SK-N-SH treated with all-trans-retinoic acid at 6 μM for 48 hours (cell line): ENCODE measurements around the gene CLCN7.

Experiments used
- ATAC-seq: fragments of 200-7000 bp; cut with Tn5 transposase; 3 replicates; pipeline ENCODE4 v1.9.1; 2020; ENCODE audit warnings: mild to moderate bottlenecking, moderate library complexity
- ARNTL ChIP-seq: fragments of 450-650 bp; formaldehyde crosslinking; IDR thresholded peaks from 2 replicates; pipeline ENCODE4 v1.5.0; 2020; ENCODE audit warnings: low read depth, mild to moderate bottlenecking, moderate library complexity, borderline replicate concordance
- BACH2 ChIP-seq: fragments of 250-450 bp; sonication (Bioruptor Pico); IDR thresholded peaks from 2 replicates; pipeline ENCODE4 v1.9.0; 2021; ENCODE audit warnings: mild to moderate bottlenecking, borderline replicate concordance
- CSDC2 ChIP-seq: fragments of 250-450 bp; sonication (Bioruptor Pico); IDR thresholded peaks from 2 replicates; pipeline ENCODE4 v1.5.0; 2020; ENCODE audit warnings: mild to moderate bottlenecking, moderate library complexity
- ESRRG ChIP-seq: fragments of 250-450 bp; sonication (Bioruptor Pico); IDR thresholded peaks from 2 replicates; pipeline ENCODE4 v1.6.1; 2021; ENCODE audit warnings: mild to moderate bottlenecking
- GLIS3 ChIP-seq: fragments of 250-450 bp; sonication (Bioruptor Pico); IDR thresholded peaks from 2 replicates; pipeline ENCODE4 v1.5.0; 2020; ENCODE audit warnings: mild to moderate bottlenecking, moderate library complexity
- ISL1 ChIP-seq: fragments of 250-450 bp; sonication (Bioruptor Pico); IDR thresholded peaks from 2 replicates; pipeline ENCODE4 v2.1.2; 2022; ENCODE audit warnings: mild to moderate bottlenecking, moderate library complexity
- OSR1 ChIP-seq: fragments of 250-450 bp; sonication (Bioruptor Pico); IDR thresholded peaks from 2 replicates; pipeline ENCODE4 v1.8.0; 2022; ENCODE audit warnings: moderate library complexity, mild to moderate bottlenecking, inconsistent platforms
- PPARA ChIP-seq: fragments of 250-450 bp; sonication (Bioruptor Pico); IDR thresholded peaks from 2 replicates; pipeline ENCODE4 v1.5.0; 2020; ENCODE audit warnings: mild to moderate bottlenecking, borderline replicate concordance
- RARB ChIP-seq: fragments of 250-450 bp; sonication (Bioruptor Pico); IDR thresholded peaks from 2 replicates; pipeline ENCODE4 v1.8.0; 2021; ENCODE audit warnings: mild to moderate bottlenecking, moderate library complexity
- SNAI2 ChIP-seq: fragments of 250-450 bp; sonication (Bioruptor Pico); IDR thresholded peaks from 2 replicates; pipeline ENCODE4 v1.5.0; 2020; ENCODE audit warnings: mild to moderate bottlenecking, moderate library complexity
- TCF4 ChIP-seq: fragments of 250-450 bp; sonication (Bioruptor Pico); IDR thresholded peaks from 2 replicates; pipeline ENCODE4 v1.8.0; 2021; ENCODE audit warnings: mild to moderate bottlenecking, moderate library complexity, borderline replicate concordance
- ZC3H10 ChIP-seq: fragments of 250-450 bp; sonication (Bioruptor Pico); IDR thresholded peaks from 2 replicates; pipeline ENCODE4 v1.5.1; 2021; ENCODE audit warnings: mild to moderate bottlenecking, moderate library complexity
- ZFP3 ChIP-seq: fragments of 250-450 bp; sonication (Bioruptor Pico); IDR thresholded peaks from 2 replicates; pipeline ENCODE4 v1.5.0; 2020; ENCODE audit warnings: mild to moderate bottlenecking, moderate library complexity
- ZFP30 ChIP-seq: fragments of 450-650 bp; formaldehyde crosslinking; IDR thresholded peaks from 2 replicates; pipeline ENCODE4 v1.5.0; 2022; ENCODE audit warnings: mild to moderate bottlenecking, moderate library complexity
- ZNF565 ChIP-seq: fragments of 450-650 bp; formaldehyde crosslinking; conservative IDR thresholded peaks from 2 replicates; pipeline ENCODE4 v1.5.0; 2020; ENCODE audit warnings: low read depth, mild to moderate bottlenecking, moderate library complexity
- ZNF70 ChIP-seq: fragments of 450-650 bp; formaldehyde crosslinking; IDR thresholded peaks from 2 replicates; pipeline ENCODE4 v1.5.0; 2020; ENCODE audit warnings: mild to moderate bottlenecking, moderate library complexity
- ZNF8 ChIP-seq: fragments of 450-650 bp; formaldehyde crosslinking; IDR thresholded peaks from 2 replicates; pipeline ENCODE4 v1.5.0; 2020; ENCODE audit warnings: mild to moderate bottlenecking, moderate library complexity
- TF ChIP-seq, protein P1 (sequence below): fragments of 250-450 bp; sonication (Bioruptor Pico); IDR thresholded peaks from 2 replicates; pipeline ENCODE4 v1.5.0; 2020; ENCODE audit warnings: mild to moderate bottlenecking, moderate library complexity
- TF ChIP-seq, protein P2 (sequence below): fragments of 250-450 bp; sonication (Bioruptor Pico); IDR thresholded peaks from 2 replicates; pipeline ENCODE4 v1.5.1; 2021; ENCODE audit warnings: mild to moderate bottlenecking, moderate library complexity
- TF ChIP-seq, protein P3 (sequence below): fragments of 250-450 bp; sonication (Bioruptor Pico); IDR thresholded peaks from 2 replicates; pipeline ENCODE4 v1.8.0; 2020; ENCODE audit warnings: mild to moderate bottlenecking, moderate library complexity, borderline replicate concordance
- TF ChIP-seq, protein P4 (sequence below): fragments of 250-450 bp; sonication (Bioruptor Pico); IDR thresholded peaks from 2 replicates; pipeline ENCODE4 v1.5.1; 2020; ENCODE audit warnings: low read depth, mild to moderate bottlenecking, moderate library complexity
- TF ChIP-seq, protein P5 (sequence below): fragments of 250-450 bp; sonication (Bioruptor Pico); IDR thresholded peaks from 2 replicates; pipeline ENCODE4 v1.8.0; 2021; ENCODE audit warnings: low read depth, mild to moderate bottlenecking, moderate library complexity, borderline replicate concordance

Gene CLCN7

DNA sequence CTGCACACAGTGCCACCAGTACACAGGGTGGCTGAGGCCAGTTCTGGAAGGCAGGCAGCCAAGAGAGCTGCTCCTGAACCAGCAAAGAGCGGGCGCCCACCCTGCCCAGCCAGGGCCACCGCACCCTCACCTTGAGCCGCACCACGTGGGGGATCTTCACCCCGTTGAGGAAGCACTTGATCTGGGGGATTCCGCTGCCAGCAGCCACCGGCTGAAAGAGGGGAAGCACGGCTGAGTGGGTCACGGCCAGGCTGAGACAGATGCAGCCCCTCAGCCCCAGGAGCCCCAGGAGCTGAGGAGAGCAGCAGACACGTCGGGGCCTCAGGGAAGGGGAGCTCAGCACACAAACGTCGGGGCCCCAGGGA lies 15.9 kb downstream of the CLCN7 start:
- no peak for TF ChIP-seq ARNTL (CRISPR knock-in tag)
- TF ChIP-seq, protein P1, sequence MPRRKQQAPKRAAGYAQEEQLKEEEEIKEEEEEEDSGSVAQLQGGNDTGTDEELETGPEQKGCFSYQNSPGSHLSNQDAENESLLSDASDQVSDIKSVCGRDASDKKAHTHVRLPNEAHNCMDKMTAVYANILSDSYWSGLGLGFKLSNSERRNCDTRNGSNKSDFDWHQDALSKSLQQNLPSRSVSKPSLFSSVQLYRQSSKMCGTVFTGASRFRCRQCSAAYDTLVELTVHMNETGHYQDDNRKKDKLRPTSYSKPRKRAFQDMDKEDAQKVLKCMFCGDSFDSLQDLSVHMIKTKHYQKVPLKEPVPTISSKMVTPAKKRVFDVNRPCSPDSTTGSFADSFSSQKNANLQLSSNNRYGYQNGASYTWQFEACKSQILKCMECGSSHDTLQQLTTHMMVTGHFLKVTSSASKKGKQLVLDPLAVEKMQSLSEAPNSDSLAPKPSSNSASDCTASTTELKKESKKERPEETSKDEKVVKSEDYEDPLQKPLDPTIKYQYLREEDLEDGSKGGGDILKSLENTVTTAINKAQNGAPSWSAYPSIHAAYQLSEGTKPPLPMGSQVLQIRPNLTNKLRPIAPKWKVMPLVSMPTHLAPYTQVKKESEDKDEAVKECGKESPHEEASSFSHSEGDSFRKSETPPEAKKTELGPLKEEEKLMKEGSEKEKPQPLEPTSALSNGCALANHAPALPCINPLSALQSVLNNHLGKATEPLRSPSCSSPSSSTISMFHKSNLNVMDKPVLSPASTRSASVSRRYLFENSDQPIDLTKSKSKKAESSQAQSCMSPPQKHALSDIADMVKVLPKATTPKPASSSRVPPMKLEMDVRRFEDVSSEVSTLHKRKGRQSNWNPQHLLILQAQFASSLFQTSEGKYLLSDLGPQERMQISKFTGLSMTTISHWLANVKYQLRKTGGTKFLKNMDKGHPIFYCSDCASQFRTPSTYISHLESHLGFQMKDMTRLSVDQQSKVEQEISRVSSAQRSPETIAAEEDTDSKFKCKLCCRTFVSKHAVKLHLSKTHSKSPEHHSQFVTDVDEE (CRISPR knock-in tag), result no peak
- no peak for TF ChIP-seq ZNF565 (CRISPR knock-in tag)
- TF ChIP-seq ZNF8, result no peak
- TF ChIP-seq GLIS3 (CRISPR knock-in tag), result no peak
- no peak for TF ChIP-seq SNAI2 (CRISPR knock-in tag)
- no peak for TF ChIP-seq ZC3H10
- TF ChIP-seq ZNF70 (CRISPR knock-in tag), result no peak
- TF ChIP-seq, protein P2, sequence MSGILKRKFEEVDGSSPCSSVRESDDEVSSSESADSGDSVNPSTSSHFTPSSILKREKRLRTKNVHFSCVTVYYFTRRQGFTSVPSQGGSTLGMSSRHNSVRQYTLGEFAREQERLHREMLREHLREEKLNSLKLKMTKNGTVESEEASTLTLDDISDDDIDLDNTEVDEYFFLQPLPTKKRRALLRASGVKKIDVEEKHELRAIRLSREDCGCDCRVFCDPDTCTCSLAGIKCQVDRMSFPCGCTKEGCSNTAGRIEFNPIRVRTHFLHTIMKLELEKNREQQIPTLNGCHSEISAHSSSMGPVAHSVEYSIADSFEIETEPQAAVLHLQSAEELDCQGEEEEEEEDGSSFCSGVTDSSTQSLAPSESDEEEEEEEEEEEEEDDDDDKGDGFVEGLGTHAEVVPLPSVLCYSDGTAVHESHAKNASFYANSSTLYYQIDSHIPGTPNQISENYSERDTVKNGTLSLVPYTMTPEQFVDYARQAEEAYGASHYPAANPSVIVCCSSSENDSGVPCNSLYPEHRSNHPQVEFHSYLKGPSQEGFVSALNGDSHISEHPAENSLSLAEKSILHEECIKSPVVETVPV (CRISPR knock-in tag), result no peak
- TF ChIP-seq ZFP30, result no peak
- TF ChIP-seq OSR1 (CRISPR knock-in tag), result no peak
- TF ChIP-seq, protein P3, sequence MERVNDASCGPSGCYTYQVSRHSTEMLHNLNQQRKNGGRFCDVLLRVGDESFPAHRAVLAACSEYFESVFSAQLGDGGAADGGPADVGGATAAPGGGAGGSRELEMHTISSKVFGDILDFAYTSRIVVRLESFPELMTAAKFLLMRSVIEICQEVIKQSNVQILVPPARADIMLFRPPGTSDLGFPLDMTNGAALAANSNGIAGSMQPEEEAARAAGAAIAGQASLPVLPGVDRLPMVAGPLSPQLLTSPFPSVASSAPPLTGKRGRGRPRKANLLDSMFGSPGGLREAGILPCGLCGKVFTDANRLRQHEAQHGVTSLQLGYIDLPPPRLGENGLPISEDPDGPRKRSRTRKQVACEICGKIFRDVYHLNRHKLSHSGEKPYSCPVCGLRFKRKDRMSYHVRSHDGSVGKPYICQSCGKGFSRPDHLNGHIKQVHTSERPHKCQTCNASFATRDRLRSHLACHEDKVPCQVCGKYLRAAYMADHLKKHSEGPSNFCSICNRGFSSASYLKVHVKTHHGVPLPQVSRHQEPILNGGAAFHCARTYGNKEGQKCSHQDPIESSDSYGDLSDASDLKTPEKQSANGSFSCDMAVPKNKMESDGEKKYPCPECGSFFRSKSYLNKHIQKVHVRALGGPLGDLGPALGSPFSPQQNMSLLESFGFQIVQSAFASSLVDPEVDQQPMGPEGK (CRISPR knock-in tag), result no peak
- TF ChIP-seq PPARA, result no peak
- TF ChIP-seq ISL1, result no peak
- TF ChIP-seq TCF4, result no peak
- no peak for TF ChIP-seq CSDC2 (CRISPR knock-in tag)
- TF ChIP-seq ZFP3 (CRISPR knock-in tag), result no peak
- ATAC-seq, result no peak

DNA sequence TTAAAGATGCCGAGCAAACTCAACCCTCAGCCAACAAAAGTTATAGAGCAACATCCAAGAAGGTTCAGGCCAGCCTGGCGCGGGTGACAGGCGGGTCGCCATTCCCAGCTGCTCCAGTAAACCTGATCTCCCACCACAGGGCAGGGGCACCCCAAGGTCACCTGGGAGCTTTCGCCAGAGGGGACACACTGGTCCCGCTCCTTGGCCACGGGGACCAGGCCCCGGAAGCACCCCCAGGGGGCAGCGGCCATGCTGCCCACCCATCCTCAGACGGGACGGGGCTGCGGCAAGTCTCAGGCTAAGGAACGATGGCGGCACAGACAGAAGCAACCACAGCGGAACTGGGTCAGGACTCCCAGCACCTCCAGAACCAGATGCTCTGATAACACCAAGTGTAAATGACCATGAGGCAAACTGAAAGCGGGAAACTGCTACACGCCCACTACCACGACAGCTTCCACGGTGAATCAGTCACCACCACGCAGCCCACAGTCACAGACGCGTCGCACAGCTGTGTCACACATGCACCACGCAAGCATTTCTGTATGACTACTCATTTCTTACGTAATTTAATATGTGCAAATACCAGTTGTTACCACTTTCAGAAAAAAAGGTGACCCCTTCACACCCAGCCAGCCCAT lies 16.4 kb downstream of the CLCN7 start:
- TF ChIP-seq, protein P4, sequence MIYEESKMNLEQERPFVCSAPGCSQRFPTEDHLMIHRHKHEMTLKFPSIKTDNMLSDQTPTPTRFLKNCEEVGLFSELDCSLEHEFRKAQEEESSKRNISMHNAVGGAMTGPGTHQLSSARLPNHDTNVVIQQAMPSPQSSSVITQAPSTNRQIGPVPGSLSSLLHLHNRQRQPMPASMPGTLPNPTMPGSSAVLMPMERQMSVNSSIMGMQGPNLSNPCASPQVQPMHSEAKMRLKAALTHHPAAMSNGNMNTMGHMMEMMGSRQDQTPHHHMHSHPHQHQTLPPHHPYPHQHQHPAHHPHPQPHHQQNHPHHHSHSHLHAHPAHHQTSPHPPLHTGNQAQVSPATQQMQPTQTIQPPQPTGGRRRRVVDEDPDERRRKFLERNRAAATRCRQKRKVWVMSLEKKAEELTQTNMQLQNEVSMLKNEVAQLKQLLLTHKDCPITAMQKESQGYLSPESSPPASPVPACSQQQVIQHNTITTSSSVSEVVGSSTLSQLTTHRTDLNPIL (CRISPR knock-in tag), result no peak
- TF ChIP-seq, protein P5, sequence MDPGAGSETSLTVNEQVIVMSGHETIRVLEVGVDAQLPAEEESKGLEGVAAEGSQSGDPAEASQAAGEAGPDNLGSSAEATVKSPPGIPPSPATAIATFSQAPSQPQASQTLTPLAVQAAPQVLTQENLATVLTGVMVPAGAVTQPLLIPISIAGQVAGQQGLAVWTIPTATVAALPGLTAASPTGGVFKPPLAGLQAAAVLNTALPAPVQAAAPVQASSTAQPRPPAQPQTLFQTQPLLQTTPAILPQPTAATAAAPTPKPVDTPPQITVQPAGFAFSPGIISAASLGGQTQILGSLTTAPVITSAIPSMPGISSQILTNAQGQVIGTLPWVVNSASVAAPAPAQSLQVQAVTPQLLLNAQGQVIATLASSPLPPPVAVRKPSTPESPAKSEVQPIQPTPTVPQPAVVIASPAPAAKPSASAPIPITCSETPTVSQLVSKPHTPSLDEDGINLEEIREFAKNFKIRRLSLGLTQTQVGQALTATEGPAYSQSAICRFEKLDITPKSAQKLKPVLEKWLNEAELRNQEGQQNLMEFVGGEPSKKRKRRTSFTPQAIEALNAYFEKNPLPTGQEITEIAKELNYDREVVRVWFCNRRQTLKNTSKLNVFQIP (CRISPR knock-in tag), result no peak
- TF ChIP-seq ZFP30, result no peak
- TF ChIP-seq CSDC2 (CRISPR knock-in tag), result no peak
- TF ChIP-seq BACH2 (CRISPR knock-in tag), result no peak
- no peak for TF ChIP-seq ZNF8
- no peak for TF ChIP-seq ISL1
- no peak for TF ChIP-seq RARB (CRISPR knock-in tag)
- TF ChIP-seq ZFP3 (CRISPR knock-in tag), result no peak
- ATAC-seq, result no peak

DNA sequence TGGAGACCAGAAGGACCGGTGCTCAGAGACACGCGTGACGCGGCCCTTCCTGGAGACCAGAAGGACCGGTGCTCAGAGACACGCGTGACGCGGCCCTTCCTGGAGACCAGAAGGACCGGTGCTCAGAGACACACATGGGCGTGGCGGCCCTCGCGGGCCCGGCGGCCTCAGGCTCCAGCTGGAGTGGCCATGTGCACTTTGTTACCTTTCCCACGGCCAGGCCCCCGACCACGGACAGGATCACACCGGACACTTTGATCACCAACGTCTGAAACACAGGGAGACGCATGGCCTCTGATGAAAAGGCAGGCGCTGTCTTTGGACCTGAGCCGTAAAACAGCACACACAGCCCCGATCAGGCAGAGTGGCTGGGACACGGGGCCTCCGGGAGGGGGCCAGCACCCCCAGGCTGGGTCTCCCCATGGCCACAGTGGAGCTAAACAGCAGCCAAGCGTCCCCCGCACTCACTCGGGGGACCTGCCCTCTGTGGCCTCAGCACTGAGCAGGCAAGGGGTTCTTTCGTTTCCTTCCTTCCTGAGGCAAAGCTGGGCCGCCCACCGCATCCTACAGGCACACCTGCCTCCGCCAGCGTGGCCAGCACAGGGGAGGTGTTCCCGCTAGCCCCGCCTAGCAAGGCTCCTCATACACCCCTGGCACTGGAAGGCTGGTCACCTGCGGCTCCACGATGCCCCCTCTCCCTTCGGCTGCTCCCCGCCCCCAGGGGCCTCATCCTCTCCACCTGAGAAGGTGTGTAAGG lies 17.2 kb downstream of the CLCN7 start:
- TF ChIP-seq, protein P1 (CRISPR knock-in tag), result no peak
- TF ChIP-seq, protein P3 (CRISPR knock-in tag), result no peak
- TF ChIP-seq, protein P2 (CRISPR knock-in tag), result no peak
- TF ChIP-seq SNAI2 (CRISPR knock-in tag) (no peak), ESRRG (CRISPR knock-in tag) (no peak)
- ATAC-seq, result no peak
